ENCODE measurements around the gene BAHCC1.
"Not testable (repeated sequence)": the region's sequence is repeated elsewhere in the genome, so short reads cannot be mapped to it uniquely, and the experiment has no call there.

The BAHCC1 gene

DNA sequence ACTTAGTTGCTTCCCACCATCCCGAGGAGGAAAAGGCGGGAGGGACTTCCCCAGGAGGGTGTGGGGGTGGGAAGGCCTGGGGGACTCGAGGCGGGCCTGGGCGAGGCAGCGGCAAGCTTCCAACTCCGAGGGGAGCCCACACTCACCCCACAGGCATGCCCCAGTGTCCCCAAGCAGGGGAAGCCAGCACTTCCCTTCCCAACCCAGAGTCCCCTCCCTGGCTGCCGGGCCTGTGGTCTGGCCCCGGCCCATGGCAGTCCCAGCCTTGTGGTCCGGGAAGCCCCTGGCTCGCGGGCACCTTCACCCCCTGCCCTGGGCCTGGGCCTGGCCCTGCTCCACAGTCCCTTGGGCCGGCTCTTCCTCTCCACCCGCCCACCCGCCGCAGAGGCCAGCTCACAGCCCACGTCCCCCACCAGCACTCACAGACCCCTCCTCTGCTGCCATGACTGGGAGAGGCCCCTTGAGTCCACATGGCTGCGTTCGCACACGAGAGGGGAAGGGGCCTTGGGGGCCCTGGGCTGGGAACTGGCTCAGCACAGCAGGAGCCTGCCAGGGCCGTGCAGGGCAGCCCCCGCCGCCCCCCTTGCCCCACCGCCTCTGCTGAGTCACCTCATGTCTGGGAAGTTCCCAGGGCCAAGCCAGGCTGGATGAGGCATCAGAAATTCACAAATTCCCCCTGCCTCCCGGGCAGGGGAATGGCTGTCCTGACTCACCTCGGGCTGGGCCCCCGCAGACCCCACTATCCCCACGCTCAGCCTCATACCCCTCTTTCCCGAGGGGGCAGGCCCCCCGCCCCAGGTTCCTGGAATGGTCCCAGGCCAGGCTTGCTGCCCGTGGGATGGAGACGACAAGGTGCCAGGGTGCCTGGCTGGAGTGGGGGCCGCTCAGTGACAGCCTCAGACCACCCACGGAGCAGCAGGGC, 27.8 kb downstream of the BAHCC1 start:
- no peak overlapping the region for H3K4me3 ChIP-seq (ENCODE audit: low read depth, low read length)
- TF ChIP-seq, protein P1, sequence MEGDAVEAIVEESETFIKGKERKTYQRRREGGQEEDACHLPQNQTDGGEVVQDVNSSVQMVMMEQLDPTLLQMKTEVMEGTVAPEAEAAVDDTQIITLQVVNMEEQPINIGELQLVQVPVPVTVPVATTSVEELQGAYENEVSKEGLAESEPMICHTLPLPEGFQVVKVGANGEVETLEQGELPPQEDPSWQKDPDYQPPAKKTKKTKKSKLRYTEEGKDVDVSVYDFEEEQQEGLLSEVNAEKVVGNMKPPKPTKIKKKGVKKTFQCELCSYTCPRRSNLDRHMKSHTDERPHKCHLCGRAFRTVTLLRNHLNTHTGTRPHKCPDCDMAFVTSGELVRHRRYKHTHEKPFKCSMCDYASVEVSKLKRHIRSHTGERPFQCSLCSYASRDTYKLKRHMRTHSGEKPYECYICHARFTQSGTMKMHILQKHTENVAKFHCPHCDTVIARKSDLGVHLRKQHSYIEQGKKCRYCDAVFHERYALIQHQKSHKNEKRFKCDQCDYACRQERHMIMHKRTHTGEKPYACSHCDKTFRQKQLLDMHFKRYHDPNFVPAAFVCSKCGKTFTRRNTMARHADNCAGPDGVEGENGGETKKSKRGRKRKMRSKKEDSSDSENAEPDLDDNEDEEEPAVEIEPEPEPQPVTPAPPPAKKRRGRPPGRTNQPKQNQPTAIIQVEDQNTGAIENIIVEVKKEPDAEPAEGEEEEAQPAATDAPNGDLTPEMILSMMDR (IDR thresholded peaks at IDR 0.05; ENCODE audit: control insufficient read depth, extremely low read depth, insufficient read depth), result no peak
- DNase-seq (ENCODE audit: low read depth), result no peak

DNA sequence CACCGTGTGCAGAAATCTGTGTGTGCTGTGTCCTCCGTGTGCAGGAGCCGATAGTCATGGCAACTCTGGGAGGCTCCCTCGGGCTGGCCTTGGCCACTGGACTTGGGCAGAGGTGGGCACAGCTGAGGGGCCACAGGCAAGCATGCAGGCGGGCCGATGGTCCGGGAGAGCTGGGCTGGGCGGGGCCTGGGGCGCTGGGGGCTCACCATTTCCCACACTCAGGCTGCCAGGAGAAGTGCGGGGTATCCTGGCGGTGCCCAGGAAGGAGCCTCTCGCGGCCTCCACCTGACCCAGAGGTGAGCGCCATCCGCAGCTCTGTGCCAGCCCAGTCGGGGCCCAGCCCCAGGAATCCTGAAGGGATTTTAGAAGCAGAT, 28.4 kb downstream of the BAHCC1 start:
- TF ChIP-seq, protein P1 (IDR thresholded peaks at IDR 0.05; ENCODE audit: control insufficient read depth, extremely low read depth, insufficient read depth), result no peak
- no peak for DNase-seq (ENCODE audit: low read depth)
- no peak overlapping the region for H3K4me3 ChIP-seq (ENCODE audit: low read depth, low read length)

DNA sequence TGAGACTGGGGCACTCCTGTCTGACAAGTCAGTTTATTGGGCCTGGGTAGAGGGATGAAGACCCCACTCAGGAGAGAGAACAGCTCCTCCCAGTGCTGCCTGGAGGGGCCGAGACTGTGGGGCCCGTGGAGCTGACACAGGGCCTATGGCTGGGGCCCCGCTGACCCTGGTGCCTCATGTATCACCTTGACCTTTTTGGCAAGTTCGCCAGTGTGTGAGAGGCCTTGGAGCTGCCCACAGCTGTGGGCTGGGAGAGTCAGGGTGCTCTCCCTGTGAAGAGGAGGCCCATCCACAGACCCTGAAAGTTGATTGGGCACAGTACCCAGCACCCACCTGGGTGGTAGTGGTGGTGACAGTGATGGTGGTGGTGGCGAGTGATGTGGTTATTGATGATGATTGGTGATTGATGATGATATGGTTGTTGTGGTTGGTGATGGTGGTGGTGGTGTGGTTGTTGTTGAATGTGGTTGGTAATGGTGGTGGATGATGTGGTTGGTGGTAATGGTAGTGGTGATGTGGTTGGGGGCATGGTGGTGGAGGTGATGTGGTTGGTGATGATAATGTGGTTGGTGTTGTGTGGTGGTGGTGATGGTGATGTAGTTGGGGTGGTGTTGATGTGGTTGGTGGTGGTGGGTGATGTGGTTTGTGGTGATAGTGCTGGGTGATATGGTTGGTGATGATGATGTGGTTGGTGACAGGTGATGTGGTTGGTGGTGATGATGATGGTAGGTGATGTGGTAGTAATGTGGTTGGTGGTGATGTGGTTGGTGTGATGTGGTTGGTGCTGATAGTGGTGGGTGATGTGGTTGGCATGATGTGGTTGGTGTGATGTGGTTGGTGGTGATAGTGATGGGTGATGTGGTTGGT, 29.1 kb downstream of the BAHCC1 start:
- TF ChIP-seq, protein P1 (IDR thresholded peaks at IDR 0.05; ENCODE audit: control insufficient read depth, extremely low read depth, insufficient read depth), result no peak
- no peak overlapping the region for H3K4me3 ChIP-seq (ENCODE audit: low read depth, low read length)
- DNase-seq (ENCODE audit: low read depth), result no peak

DNA sequence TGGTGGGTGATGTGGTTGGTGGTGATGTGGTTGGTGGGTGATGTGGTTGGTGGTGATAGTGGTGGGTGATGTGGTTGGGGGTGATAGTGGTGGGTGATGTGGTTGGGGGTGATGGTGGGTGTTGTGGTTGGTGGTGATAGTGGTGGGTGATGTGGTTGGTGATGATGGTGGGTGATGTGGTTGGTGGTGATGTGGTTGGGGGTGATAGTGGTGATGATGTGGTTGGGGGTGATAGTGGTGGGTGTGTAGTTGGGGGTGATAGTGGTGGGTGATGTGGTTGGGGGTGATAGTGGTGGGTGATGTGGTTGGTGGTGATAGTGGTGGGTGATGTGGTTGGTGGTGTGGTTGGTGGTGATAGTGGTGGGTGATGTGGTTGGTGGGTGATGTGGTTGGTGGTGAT, 29.8 kb downstream of the BAHCC1 start:
- not testable (repeated sequence) for H3K4me3 ChIP-seq (ENCODE audit: low read depth, low read length); DNase-seq (ENCODE audit: low read depth)

DNA sequence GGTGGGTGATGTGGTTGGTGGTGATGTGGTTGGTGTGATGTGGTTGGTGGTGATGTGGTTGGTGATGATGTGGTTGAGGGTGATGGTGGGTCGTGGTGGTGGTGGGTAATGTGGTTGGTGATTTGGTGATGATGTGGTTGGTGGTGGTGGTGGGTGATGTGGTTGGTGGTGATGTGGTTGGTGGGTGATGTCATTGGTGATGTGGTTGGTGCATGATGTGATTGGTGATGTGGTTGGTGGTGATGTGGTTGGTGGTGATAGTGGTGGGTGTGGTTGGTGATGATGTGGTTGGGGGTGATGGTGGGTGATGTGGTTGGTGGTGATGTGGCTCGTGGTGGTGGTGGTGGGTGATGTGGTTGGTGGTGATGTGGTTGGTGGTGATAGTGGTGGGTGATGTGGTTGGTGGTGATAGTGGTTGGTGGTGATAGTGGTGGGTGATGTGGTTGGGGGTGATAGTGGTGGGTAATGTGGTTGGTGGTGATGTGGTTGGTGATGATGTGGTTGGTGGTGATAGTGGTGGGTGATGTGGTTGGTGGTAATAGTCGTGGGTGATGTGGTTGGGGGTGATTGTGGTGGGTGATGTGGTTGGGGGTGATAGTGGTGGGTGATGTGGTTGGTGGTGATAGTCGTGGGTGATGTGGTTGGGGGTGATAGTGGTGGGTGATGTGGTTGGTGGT, 30.6 kb downstream of the BAHCC1 start:
- not testable (repeated sequence) for DNase-seq (ENCODE audit: low read depth); H3K4me3 ChIP-seq (ENCODE audit: low read depth, low read length)

DNA sequence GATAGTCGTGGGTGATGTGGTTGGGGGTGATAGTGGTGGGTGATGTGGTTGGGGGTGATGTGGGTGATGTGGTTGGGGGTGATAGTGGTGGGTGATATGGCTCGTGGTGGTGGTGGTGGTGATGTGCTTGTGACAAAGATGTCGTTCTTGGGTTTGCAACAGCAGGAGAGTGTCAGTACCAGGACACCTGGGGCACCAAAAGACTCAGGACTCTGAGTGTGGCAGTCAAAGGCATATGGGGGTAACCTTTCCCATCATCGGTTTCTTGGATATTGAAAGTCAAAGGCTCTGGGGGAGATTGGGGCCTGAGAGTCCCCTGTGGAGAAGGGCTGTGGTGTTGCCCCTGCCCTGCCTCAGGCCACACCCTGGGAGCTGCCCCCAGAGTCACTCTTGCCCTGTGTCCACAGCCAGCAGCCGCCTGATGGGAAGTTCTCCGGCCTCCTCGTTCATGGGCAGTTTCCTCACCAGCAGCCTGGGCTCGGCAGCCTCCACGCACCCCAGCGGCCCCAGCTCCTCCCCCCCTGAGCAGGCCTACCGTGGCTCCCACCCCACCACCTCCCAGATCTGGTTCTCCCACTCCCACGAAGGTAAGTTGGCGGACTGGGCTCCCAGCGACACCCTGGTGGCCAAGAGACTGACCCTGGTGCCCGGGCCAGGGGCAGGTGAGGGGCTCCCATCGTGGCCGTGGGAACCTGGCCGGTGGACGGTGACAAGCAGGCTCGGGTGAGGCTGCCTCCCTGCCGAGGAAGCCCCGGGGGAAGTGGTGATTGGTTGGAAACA, 31.3 kb downstream of the BAHCC1 start:
- DNase-seq (ENCODE audit: low read depth), result no peak
- no peak overlapping the region for H3K4me3 ChIP-seq (ENCODE audit: low read depth, low read length)
- TF ChIP-seq, protein P1 (IDR thresholded peaks at IDR 0.05; ENCODE audit: control insufficient read depth, extremely low read depth, insufficient read depth), result no peak

Data from LNCaP clone FGC (cell line).